NCI-H82 treated with DMSO at 0.1 percent for 48 hours (cell line): Measurements from ENCODE around the gene SLC8A2.
A peak's percentile ranks its signal among the peaks of the same experiment; 100 is the strongest.
"Not testable (repeated sequence)": the region's sequence is repeated elsewhere in the genome, so short reads cannot be mapped to it uniquely, and the experiment has no call there.

Source experiments
- DNase-seq: peaks from one replicate; lab custom pipeline; 2025; ENCODE audit not compliant: unreplicated experiment; lab: John Stamatoyannopoulos, UW

The SLC8A2 gene

DNA sequence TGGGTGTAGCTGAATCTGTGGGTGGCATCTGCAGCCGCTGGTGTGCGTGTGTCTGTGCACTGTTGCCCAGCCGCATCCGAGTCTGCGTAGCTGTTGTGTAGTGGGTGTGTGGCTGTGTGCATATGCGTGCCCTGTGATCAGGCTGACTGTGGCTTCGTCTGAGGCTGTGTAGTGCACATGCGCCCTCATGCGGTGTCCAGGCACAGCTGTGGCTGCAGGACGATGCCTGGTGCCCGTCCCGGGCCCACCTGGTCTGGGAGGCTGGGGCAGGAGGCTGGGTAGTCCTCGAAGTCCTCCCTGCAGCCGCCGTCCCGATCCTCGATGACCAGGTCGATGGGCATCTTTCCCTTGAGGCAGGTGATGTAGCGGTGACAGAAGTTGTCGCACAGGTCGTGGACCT is 57.2 kb downstream of the SLC8A2 start:
- DNase-seq: peak; percentile 29

DNA sequence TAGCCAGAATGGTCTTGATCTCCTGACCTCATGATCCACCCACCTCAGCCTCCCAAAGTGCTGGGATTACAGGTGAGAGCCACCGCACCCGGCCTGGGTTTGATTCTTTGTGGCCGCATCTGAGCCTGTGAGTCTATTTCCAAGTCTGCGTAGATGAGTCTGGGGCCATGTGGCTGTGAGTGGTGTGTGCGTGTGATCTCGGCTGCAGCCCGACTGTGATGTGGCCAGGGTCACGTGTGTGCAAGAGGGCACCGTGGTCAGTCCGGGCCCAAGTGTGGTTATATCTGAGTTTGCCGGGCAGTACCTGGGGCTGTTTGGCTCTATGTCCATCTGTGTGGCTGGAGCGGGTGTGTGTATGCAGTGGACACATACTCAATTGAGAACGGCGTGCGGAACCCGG is 57.8 kb downstream of the SLC8A2 start:
- DNase-seq: no peak

DNA sequence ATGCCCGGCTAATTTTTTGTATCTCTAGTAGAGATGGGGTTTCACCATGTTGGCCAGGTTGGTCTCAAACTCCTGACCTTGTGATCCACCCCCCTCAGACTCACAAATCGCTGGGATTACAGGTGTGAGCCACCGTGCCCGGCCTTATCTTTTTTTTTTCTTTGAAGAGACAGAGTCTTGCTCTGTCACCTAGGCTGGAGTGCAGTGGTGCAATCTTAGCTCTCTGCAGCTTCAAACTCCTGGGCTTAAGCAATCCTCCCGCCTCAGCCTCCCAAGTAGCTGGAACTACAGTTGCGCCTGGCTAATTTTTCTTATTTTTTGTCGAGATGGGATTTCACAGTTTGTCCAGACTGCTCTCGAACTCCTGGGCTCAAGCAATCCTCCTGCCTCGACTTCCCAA is 60.0 kb downstream of the SLC8A2 start:
- not testable (repeated sequence) for DNase-seq

DNA sequence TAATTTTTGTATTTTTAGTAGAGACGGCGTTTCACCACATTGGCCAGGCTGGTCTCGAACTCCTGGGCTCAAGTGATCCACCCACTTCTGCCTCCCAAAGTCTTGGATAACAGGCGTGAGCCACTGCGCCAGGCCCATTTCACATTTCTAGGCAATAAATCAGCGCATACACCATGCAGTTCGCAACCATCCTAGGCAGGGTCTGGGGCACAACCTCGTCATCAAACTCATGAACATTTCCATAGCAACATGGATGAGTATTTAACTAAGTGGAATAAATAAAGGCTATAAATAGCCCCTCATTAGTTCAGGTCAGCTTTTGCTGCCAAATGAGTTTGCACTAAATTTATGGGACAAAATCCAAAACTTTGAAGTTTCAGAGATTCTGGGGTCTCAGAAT is 60.6 kb downstream of the SLC8A2 start:
- DNase-seq: no peak

DNA sequence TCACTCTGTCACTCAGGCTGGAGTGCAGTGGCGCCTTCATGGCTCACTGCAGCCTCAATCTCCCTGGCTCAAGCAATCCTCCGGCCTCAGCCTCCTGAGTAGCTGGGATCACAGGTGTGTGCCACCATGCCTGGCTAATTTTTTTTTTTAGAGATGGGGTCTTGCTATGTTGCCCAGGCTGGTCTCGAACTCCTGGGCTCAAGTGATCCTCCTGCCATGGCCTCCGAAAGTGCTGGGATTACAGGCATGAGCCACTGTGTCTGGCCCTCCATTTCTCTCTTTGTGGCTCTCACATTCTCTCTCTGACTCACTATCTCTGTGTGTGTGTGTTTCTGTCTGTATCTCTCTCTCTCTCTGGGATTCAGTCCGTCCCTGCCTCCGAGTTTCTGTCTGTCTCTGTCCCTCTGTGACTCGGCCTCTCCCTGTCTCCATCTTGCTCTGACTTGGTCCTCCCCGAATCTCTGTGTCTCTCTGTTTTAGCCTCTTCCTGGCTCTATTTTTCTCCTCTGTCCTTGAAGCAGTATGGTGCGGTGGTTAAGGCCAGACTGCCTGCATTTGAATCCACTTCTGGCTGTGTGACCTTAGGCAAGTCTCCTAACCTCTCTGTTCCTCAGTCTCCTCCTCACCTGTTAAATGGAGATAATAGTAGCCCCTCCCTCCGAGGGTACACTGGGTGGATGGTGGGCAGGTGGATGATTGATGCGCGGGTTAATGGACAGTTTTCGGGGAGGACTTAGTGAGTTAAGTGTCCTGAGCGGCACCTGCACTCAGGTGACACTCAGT is 63.3 kb downstream of the SLC8A2 start:
- DNase-seq: no peak

DNA sequence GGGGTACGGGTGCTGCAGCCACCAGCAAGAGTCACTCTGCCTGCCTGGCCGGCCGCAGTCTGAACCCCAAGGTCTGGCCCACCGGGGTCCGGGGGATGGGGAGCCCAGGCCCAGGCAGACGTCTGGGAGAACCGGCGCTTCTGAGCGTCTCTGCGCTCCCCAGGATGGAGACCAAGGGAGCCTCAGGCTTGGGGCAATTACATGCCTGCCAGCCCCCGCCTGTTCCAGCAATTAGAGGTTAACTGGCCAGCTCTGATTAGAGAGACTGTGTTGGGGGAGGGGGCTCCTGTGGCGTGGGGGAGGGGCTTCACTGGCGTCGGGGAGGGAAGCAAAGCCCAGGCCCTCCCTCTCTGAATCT is 64.3 kb downstream of the SLC8A2 start:
- DNase-seq: no peak

DNA sequence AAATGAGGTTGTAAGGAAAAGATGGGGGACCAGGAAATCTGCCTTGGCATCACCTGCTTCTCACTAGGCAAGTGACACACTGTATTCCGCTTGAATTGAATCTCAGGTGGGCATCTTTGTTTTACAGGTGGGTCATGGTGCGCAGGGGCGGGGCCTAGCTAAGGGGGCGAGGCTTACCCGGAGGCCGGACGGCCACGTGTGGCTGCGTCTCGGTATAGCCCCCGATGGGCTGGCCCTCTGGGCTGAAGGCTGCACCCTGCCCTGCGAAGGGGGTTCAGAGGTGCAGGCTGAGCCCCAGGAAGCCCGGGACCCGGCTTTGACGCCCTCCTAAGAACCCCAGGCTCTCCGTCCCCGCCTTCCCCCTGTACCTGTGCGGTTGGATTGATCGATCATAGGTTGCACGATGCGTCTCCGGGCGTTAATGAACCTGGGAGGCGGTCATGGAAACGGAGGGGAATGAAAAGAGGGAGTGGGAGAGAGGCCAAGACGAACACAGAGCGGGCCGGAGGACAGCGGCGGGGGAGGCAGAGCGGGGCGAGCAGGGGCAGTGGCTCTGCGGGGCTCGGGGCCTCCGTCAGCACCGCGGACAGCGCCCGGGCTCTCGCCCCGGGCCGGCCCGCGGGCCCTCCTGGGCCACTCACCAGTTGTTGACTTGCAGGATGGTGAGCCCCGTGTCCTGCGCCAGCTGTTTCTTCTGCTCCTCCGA is 64.8 kb downstream of the SLC8A2 start:
- DNase-seq: no peak

DNA sequence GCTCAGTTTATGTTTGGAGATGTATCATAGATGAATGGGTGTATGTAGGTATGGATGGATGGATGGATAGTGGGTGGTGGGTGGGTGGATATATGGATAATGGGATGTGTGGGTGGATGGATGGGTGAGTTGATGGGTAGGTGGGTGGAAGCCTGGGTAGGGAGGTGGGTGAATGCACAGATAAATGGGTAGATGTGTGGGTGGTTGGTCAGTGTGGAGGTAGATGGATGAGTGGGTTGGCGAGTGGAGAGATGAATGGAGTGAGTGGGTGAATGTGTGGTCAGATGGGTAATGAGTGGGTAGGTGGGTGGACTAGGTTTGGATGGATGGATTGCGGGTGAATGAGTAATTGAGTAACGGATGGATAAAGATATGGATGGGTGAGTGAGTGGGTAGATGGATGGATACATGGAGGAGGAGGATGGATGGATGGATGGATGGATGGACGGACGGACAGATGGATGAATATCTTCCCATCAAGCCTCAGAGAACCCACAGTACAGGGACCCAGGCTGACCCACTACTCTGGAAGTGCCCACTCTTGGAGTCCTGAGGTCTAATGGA is 65.8 kb downstream of the SLC8A2 start:
- DNase-seq: no peak

DNA sequence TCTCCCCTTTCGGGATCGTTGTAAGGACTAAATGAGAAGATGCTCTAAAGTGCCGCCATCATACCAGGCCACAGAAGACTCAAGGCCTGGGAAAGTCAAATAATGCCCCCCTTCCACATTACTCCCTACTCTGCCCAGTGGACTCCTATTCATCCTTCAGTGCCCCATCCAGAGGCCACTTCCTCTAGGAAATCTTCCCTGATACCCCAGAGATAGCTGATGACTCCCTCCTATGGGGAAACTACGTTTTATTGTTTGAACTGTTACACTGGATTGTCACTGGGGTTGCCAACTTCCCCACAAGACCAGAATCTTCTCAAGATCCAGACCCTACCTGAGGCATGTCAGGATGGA is 66.5 kb downstream of the SLC8A2 start:
- no peak for DNase-seq

DNA sequence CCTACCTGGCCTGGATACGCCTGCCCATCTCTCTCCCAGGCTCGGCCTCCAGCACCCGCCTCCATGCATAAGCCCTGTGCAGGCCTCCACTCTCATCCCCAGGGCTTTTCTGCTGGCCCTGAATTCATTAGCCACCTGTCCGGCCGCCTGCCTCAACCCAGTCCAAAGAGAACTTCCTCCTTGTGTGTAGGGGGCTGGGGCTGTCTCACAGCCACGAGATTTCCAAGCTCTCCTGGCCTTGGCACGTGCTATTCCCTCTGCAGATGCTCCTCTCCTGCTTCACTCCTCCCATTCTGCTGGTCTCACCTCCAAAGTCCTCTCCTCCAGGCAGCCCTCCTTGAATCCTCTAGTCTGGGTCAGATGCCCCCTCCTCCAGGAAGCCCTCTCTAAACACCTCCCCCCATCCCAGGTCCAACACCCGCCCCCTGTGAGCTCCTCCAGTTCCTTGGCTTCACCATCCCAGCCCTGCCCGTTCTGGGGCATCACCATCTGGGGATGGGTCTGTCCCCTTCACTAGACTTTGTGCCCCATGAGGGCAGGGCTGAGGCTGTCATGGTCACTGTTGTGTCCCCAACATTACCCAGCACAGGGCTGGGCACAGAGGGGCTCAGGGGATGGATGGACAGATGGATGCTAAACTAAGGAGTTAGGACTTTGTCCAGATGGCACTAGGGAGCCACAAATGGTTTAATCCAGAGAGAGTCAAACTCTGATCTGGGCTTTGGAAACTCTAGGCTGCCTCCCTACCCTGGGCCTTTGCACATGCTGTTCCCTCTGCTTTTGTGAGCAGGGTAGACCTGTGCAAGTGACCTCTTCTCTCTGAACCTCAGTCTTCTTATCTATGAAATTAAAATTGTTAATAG is 67.1 kb downstream of the SLC8A2 start:
- DNase-seq: no peak

DNA sequence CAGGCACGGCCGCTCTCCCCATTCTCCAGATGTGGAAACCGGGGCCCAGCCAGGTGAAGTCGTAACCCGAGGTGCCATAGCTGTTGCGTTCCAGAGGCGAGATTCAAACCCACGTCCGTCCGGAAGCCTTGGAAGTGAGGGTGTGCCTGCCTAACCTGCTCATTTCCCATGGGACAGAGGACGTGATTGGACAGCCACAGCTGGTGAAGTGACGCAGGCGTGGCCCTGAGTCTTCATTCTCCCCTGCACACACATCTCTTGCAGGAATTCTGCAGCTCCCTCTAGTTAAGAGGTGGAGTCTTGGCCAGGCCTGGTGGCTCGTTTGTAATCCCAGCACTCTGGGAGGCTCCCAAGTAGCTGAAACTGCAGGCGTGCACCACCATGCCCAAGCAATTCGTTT is 69.2 kb downstream of the SLC8A2 start:
- no peak for DNase-seq

DNA sequence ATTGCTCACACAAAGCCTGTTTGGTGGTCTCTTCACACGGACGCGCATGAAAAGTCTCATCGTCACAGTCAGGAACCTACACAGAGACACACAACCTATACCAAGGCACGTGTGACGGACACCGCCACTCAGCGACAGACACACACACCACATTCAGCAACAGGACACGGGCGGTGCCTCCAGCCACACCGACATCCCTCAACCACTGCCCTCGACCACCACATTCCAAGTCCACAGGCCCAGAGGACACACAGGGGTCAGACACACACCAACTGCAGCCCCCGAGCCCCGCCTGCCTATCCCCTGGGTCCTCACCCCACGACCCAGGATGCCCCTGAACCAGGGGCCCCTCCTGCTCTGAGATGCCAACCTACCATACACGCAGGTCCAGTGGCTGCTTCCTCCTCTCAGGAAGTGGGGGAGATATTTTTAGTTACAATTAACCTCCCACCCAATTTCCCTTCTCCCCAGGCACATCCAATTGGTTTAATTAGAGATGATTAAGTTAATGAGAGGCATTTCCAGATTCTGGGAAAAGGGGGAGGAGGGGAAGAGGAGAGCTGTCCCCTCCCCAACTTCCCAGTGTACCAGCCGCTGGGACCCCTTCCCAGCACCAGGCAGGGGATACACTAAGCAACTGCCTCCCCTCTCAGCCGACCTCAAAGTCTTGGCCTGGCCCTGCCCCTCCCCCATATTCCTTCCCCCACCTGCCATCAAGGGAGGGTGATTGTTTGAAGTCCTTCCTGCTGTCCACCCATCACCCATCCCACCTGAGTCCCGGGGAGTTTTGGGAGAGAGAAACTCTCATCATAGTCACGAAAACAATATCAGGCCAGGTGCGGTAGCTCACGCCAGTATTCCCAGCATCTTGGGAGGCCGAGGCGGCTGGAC is 72.7 kb downstream of the SLC8A2 start:
- DNase-seq: no peak

DNA sequence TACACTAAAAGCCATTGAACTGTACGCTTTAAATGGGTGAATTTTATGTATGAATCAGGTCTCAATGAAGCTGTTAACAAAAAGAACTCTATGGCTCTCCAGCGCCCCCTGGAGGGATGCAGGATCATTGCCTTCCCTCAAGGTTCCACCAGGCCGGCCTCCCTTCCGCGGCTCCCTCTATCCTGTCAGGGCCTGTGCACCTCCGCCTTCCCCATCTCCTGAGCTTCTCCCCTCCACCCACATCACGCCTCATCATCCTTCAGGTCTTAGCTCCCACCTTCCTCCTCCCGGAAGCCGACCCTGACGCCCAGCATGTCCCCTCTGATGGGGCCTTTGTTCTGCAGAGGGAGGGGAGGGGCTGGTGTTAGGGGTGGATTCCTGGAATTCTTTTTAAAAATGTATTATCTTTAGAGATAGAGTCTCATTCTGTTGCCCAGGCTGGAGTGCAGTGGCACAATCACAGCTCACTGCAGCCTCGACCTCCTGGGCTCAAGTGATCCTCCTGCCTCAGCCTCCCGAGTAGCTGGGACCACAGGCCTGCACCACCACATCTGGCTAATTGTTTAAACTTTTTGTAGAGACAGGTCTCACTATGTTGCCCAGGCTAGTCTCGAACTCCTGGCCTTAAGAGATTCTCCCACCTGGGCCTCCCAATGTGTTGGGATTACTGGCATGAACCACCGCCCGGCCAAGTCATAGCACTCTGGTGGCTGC is 80.0 kb downstream of the SLC8A2 start:
- peak; percentile 38 for DNase-seq

DNA sequence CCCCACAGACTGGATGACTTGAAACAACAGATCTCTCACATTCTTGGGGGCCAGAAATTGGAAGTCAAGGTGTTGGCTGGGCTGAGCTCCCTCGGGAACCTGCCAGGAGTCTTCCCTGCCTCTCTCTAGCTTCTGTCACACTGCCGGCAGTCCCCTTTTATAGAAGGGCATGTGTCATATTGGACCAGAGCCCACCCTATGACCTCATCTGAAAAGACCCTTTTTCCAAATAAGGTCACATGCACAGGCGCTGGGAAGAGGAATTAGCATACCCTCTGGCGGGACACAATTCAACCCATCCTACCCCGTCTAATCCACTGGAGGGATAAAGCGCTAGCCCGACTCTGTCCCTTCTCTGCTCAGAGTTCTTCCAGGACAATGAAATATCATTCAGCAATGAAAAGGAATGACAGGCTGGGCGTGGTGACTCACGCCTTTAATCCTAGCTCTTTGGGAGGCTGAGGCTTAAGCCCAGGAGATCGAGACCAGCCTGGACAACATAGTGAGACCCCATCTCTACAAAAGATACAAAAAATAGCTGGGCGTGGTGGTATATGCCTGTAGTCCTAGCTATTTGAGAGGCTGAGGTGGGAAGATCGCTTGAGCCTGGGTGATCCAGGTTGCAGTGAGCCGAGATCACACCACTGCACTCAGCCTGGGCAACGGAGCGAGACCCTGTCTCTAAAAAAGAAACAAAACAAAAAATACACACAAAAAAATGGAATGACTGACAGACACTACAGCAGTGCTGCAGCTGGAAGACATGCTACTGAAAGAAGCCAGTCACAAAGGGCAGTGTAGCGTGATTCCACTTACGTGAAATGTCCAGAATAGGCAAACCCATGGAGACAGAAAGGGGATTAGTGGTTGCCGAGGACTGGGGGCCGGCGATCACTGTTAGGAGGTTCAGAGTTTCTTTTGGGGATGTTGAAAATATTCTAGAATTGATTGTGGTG is 80.9 kb downstream of the SLC8A2 start:
- no peak for DNase-seq

DNA sequence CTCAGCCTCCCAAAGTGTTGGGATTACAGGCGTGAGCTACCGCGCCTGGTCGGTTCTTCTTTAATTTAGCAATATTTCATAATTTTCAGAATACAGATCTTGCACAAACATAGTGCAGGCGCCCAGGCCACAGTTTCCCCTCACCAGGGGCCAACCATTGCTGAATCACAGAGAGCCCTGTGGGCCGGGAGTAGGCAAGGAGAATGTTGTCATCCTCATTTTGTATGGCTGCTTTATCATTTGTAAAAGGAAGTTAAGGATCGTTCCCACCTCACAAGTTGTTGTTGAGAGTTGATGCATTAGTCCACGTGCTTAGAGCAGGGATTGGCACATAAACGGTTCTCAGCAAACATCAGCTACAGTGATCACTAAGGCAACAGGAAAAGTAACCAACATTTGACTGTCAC is 82.5 kb downstream of the SLC8A2 start:
- no peak for DNase-seq

DNA sequence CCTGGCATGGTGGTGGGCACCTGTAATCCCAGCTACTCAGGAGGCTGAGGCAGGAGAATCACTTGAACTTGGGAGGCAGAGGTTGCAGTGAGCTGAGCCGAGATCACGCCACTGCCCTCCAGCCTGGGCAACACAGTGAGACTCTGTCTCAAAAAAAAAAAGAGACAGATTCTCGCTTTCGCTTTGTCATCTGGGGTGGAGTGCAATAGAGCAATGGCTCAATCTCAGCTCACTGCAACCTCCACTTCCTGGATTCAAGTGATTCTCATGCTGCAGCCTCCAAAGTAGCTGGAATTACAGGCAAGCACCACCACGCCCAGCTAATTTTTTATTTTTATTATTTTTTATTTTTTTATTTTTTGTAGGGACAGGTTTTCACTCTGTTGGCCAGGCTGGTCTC is 83.0 kb downstream of the SLC8A2 start:
- not testable (repeated sequence) for DNase-seq

DNA sequence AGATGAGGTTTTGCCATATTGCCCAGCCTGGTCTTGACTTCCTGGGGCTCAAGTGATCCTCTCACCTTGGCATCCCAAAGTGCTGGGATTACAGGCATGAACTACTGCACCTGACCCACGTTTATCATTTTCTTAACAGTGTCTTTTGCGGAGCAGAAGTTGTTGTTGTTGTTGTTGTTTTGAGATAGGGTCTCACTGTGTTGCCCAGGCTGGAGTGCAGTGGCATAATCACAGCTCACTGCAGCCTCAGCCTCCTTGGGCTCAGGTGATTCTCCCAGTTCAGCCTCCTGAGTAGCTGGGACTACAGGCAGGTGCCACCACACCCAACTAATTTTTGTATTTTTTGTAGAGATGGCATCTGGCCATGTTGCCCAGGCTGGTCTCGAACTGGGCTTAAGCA is 84.1 kb downstream of the SLC8A2 start:
- DNase-seq: not testable (repeated sequence)

DNA sequence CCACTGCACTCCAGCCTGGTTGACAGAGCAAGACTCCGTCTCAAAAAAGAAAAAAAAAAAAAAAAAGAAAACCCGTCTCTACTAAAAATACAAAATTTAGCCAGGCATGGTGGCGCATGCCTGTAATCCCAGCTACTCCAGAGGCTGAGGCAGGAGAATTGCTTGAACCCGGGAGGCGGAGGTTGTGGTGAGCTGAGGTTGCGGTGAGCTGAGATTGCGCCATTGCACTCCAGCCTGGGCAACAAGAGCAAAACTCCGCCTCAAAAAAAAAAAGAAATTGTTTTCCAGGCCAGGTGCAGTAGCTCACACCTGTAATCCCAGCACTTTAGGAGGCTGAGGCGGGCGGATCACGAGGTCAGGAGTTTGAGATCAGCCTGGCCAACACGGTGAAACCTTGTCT is 85.1 kb downstream of the SLC8A2 start:
- not testable (repeated sequence) for DNase-seq

DNA sequence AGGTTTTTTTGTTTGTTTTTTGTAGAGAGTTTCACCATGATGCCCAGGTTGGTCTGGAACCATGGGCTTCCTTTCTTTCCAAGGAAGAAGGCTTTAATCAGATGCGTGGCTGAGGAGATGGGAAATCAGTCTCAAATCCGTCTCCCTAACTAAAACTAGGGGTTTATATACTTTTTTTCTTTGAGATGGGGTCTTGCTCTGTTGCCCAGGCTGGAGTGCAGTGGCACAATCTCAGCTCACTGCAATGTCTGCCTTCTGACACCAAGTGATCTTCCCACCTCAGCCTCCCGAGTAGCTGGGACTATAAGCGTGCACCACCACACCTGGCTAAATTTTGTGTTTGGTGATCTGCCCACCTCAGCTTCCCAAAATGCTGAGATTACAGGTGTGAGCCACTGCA is 87.2 kb downstream of the SLC8A2 start:
- not testable (repeated sequence) for DNase-seq
